ENCODE data around the gene MROH9. TPM values are rescaled to one million over a fixed set of nuclear protein-coding genes. Genes with fewer than 3 reads are reported as not detected.

Gene MROH9
- total RNA-seq, 4 donors from 2014 or later, result not detected

- Histone ChIP-seq H3K4me3 (no peak overlapping the region), H3K27ac (peak overlapping the region in 2 of 4 donors; percentile 28 to 37), H3K4me1 (peaks cover 0 to 14% (median 0%) of the 10 kb centered on the region in 3 donors), H3K9me3 (no peaks in the 10 kb centered on the region), H3K36me3 (no peaks in the 10 kb centered on the region), H3K27me3 (no peaks in the 10 kb centered on the region)
- TF ChIP-seq EP300 (IDR thresholded peaks at IDR 0.05), result no peak
- no peak for TF ChIP-seq POLR2AphosphoS5 (IDR thresholded peaks at IDR 0.05)
- TF ChIP-seq, protein P1, sequence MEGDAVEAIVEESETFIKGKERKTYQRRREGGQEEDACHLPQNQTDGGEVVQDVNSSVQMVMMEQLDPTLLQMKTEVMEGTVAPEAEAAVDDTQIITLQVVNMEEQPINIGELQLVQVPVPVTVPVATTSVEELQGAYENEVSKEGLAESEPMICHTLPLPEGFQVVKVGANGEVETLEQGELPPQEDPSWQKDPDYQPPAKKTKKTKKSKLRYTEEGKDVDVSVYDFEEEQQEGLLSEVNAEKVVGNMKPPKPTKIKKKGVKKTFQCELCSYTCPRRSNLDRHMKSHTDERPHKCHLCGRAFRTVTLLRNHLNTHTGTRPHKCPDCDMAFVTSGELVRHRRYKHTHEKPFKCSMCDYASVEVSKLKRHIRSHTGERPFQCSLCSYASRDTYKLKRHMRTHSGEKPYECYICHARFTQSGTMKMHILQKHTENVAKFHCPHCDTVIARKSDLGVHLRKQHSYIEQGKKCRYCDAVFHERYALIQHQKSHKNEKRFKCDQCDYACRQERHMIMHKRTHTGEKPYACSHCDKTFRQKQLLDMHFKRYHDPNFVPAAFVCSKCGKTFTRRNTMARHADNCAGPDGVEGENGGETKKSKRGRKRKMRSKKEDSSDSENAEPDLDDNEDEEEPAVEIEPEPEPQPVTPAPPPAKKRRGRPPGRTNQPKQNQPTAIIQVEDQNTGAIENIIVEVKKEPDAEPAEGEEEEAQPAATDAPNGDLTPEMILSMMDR (IDR thresholded peaks at IDR 0.05), result no peak
- no peak for TF ChIP-seq POLR2A (IDR thresholded peaks at IDR 0.05)
- 56 to 62% methylated on average over 6 to 7 of the region's 7 CpGs for WGBS, 2 donors (ENCODE audit: low coverage in 1 of 2)
- ATAC-seq, result no peak
Measured at GRCh38 chr1:171110621-171111326, 175.4 kb downstream of the MROH9 start.

DNA sequence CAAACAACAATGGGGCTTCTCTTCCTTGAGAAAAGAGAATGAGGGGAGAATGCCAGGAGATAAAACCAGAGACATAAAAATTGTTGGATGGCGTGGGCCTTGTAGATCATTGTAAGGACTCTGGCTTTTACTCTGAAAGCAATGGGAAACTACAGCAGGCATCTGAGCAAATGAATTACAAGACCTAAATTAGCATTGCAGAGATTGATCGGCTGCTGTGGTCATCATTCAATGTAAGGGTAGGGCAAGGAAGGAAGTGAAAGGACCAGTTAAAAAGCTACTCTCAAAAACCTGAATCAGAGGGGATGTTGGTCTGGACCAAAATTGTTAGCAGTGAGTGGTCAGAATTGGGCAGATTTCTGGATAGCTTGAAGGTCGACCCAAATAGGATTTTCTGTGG, 176.8 kb downstream of the MROH9 start:
- TF ChIP-seq POLR2AphosphoS5 (IDR thresholded peaks at IDR 0.05), result no peak
- no peak for TF ChIP-seq EP300 (IDR thresholded peaks at IDR 0.05)
- TF ChIP-seq, protein P1 (IDR thresholded peaks at IDR 0.05), result no peak
- peak overlapping the region in 2 of 4 donors; percentile 28 to 37 for H3K27ac ChIP-seq
- ATAC-seq, result no peak
- peaks cover 0 to 14% (median 0%) of the 10 kb centered on the region in 3 donors for H3K4me1 ChIP-seq
- no peak overlapping the region for H3K4me3 ChIP-seq
- no peaks in the 10 kb centered on the region for H3K27me3 ChIP-seq
- H3K36me3 ChIP-seq, result no peaks in the 10 kb centered on the region
- H3K9me3 ChIP-seq, result no peaks in the 10 kb centered on the region
- 83 to 84% methylated on average over 1 to 3 of the region's 3 CpGs for WGBS, 2 donors (ENCODE audit: low coverage in 1 of 2)

GRCh38 chr1:171113382-171113781, 178.0 kb downstream of the MROH9 start:
- Histone ChIP-seq H3K27ac (no peak overlapping the region), H3K4me1 (peaks cover 0 to 2% (median 0%) of the 10 kb centered on the region in 3 donors), H3K27me3 (no peaks in the 10 kb centered on the region), H3K9me3 (no peaks in the 10 kb centered on the region), H3K4me3 (no peak overlapping the region), H3K36me3 (no peaks in the 10 kb centered on the region)
- TF ChIP-seq, protein P1 (IDR thresholded peaks at IDR 0.05), result no peak
- TF ChIP-seq EP300 (IDR thresholded peaks at IDR 0.05) (no peak), POLR2A (IDR thresholded peaks at IDR 0.05) (no peak), POLR2AphosphoS5 (IDR thresholded peaks at IDR 0.05) (no peak)
- 63 to 84% methylated on average over 2 to 3 of the region's 3 CpGs for WGBS, 2 donors (ENCODE audit: low coverage in 1 of 2)
- no peak for ATAC-seq

Small RNA genes lying within 50 kb of the gene (small RNA-seq; reads per million reads assigned to genes)
- gene MIR1295A, result 0 reads per million in 4 donors

Other genes starting within 250 kb of the MROH9 start
- gene FMO3, start 155.4 kb downstream of the MROH9 start, total RNA-seq, result 1 to 10 TPM; 2.3 to 5.5 (median 4.3) TPM
- 10 to 100 TPM; 33.9 to 74.1 (median 35.9) TPM for gene FMO2, start 249.8 kb downstream of the MROH9 start, total RNA-seq

Data from gastroesophageal sphincter (tissue), 4 donors.